ENCODE results near the gene TMEM183A. TPM values are rescaled to one million over a fixed set of nuclear protein-coding genes. Genes with fewer than 3 reads are reported as not detected.

Gene TMEM183A
- total and polyA plus RNA-seq, 9 of the 15 experiments (the other 6 are each of a cell fraction or from before 2014, with no cell fraction given): 23.4 to 190 (median 124) TPM

- Histone ChIP-seq H3K9me3 (replicated peaks; ENCODE audit: control insufficient read depth, insufficient read depth, low read depth, low read length) (no peaks in the 10 kb centered on the region), H3K36me3 (ENCODE audit: control insufficient read depth, insufficient read depth, low read length) (no peaks in the 10 kb centered on the region), H2AFZ (ENCODE audit: low read depth, low read length) (no peak overlapping the region), H3K27ac (ENCODE audit: extremely low read depth, low read depth, low read length) (no peak overlapping the region), H4K20me1 (replicated peaks; ENCODE audit: control insufficient read depth, insufficient read depth, low read length) (peaks cover 18% of the 10 kb centered on the region), H3K27me3 (ENCODE audit: control insufficient read depth in 2 of 2, insufficient read depth in 2 of 2, low read length in 2 of 2) (peaks cover 77 to 93% of the 10 kb centered on the region in 2 experiments), H3K4me3 (no peak overlapping the region), H3K9me1 (ENCODE audit: control insufficient read depth, insufficient read depth, low read length) (peaks cover 2% of the 10 kb centered on the region), H3K4me1 (replicated peaks in 1 of 2; ENCODE audit: control insufficient read depth in 2 of 2, insufficient read depth in 2 of 2, low read length in 2 of 2) (peaks cover 0 to 24% of the 10 kb centered on the region in 2 experiments; a peak in 3 of 5 replicates), H3K79me2 (ENCODE audit: control insufficient read depth, insufficient read depth, low read length) (no peaks in the 10 kb centered on the region), H3K9ac (ENCODE audit: insufficient read depth in 1 of 2, low read depth in 2 of 2, low read length in 2 of 2) (no peak overlapping the region), H3K4me2 (ENCODE audit: insufficient read depth, low read length) (no peak overlapping the region)
- no TSS peak for BruUV-seq (replicated peaks)
- ChIA-PET CTCF (ENCODE audit: low intra/inter-chr PET ratio) (no interaction called here), POLR2A (no interaction called here)
- intact Hi-C loops (cut with micrococcal nuclease) (no loop called here), in situ Hi-C loops (cut with MboI) (no loop called here)
- FAIRE-seq: no peak
- DNase-seq (ENCODE audit: extremely low read depth in 1 of 4, low spot score in 3 of 4): no peak
- no peak for ATAC-seq
- 3% methylated on average over 14 of the region's 14 CpGs for WGBS (ENCODE audit: insufficient coverage, low coverage, missing lambda C conversion rate)
- no peak for TF ChIP-seq KLF13 (tag; IDR thresholded peaks at IDR 0.05; ENCODE audit: borderline replicate concordance, low read depth)
- no peak for TF ChIP-seq ZNF280A (IDR thresholded peaks at IDR 0.05; ENCODE audit: low read depth, partially characterized antibody)
- no peak for TF ChIP-seq IRF9 (tag; IDR thresholded peaks at IDR 0.05)
- TF ChIP-seq RBFOX2 (IDR thresholded peaks at IDR 0.05; ENCODE audit: low read depth, low read length): no peak
- no peak for TF ChIP-seq ERF (CRISPR knock-in tag; IDR thresholded peaks at IDR 0.05)
- no peak for TF ChIP-seq MYNN (IDR thresholded peaks at IDR 0.05)
- no peak for TF ChIP-seq MYNN (CRISPR knock-in tag; IDR thresholded peaks at IDR 0.05)
- TF ChIP-seq ZNF655 (CRISPR knock-in tag; IDR thresholded peaks at IDR 0.05): no peak
- TF ChIP-seq EP300 (IDR thresholded peaks at IDR 0.05; ENCODE audit: low read length): no peak
- TF ChIP-seq ZBTB2 (IDR thresholded peaks at IDR 0.05): no peak
- TF ChIP-seq ZNF609 (CRISPR knock-in tag; IDR thresholded peaks at IDR 0.05; ENCODE audit: borderline replicate concordance): no peak
Observed at GRCh38 chr1:203049576-203050180, 42.5 kb downstream of the TMEM183A start.
